Measurements from ENCODE around the gene SORCS3.

The SORCS3 gene

GRCh38 chr10:104646146-104646545 is 5.1 kb downstream of the SORCS3 start:
- no peak overlapping the region for H3K27ac ChIP-seq (ENCODE audit: low read depth, low read length)
- peaks cover 0 to 16% of the 10 kb centered on the region in 2 donors for H3K27me3 ChIP-seq (ENCODE audit: control insufficient read depth in 1 of 2, insufficient read depth in 2 of 2, low read length in 2 of 2)
- no peaks in the 10 kb centered on the region for H3K9me3 ChIP-seq (ENCODE audit: control insufficient read depth in 1 of 2, low read length in 2 of 2)
- no peak overlapping the region for H3K4me3 ChIP-seq (ENCODE audit: low read depth in 1 of 2, low read length in 2 of 2)
- H3K4me1 ChIP-seq (ENCODE audit: control insufficient read depth in 1 of 2, insufficient read depth in 2 of 2, low read length in 2 of 2) = peaks cover 0 to 4% of the 10 kb centered on the region in 2 donors
- H3K9ac ChIP-seq (ENCODE audit: low read depth in 1 of 2, low read length in 2 of 2) = no peak overlapping the region
- no peaks in the 10 kb centered on the region for H3K36me3 ChIP-seq (ENCODE audit: control insufficient read depth in 1 of 2, insufficient read depth in 2 of 2, low read length in 2 of 2)

- Histone ChIP-seq H3K9ac (ENCODE audit: low read depth in 1 of 2, low read length in 2 of 2) (no peak overlapping the region), H3K4me1 (ENCODE audit: control insufficient read depth in 1 of 2, insufficient read depth in 2 of 2, low read length in 2 of 2) (no peaks in the 10 kb centered on the region), H3K27me3 (ENCODE audit: control insufficient read depth in 1 of 2, insufficient read depth in 2 of 2, low read length in 2 of 2) (peaks cover 0 to 4% of the 10 kb centered on the region in 2 donors), H3K9me3 (ENCODE audit: control insufficient read depth in 1 of 2, low read length in 2 of 2) (no peaks in the 10 kb centered on the region), H3K27ac (ENCODE audit: low read depth, low read length) (no peak overlapping the region), H3K36me3 (ENCODE audit: control insufficient read depth in 1 of 2, insufficient read depth in 2 of 2, low read length in 2 of 2) (no peaks in the 10 kb centered on the region), H3K4me3 (ENCODE audit: low read depth in 1 of 2, low read length in 2 of 2) (no peak overlapping the region)
These were observed 7.3 kb downstream of the SORCS3 start for GRCh38 chr10:104648421-104648820.

GRCh38 chr10:104650072-104650471 is 9.0 kb downstream of the SORCS3 start:
- Histone ChIP-seq H3K36me3 (ENCODE audit: control insufficient read depth in 1 of 2, insufficient read depth in 2 of 2, low read length in 2 of 2) (no peaks in the 10 kb centered on the region), H3K27me3 (ENCODE audit: control insufficient read depth in 1 of 2, insufficient read depth in 2 of 2, low read length in 2 of 2) (no peaks in the 10 kb centered on the region), H3K9ac (ENCODE audit: low read depth in 1 of 2, low read length in 2 of 2) (no peak overlapping the region), H3K4me1 (ENCODE audit: control insufficient read depth in 1 of 2, insufficient read depth in 2 of 2, low read length in 2 of 2) (no peaks in the 10 kb centered on the region), H3K27ac (ENCODE audit: low read depth, low read length) (no peak overlapping the region), H3K9me3 (ENCODE audit: control insufficient read depth in 1 of 2, low read length in 2 of 2) (no peaks in the 10 kb centered on the region), H3K4me3 (ENCODE audit: low read depth in 1 of 2, low read length in 2 of 2) (no peak overlapping the region)

- Histone ChIP-seq H3K36me3 (ENCODE audit: control insufficient read depth in 1 of 2, insufficient read depth in 2 of 2, low read length in 2 of 2) (no peaks in the 10 kb centered on the region), H3K4me1 (ENCODE audit: control insufficient read depth in 1 of 2, insufficient read depth in 2 of 2, low read length in 2 of 2) (no peaks in the 10 kb centered on the region), H3K4me3 (ENCODE audit: low read depth in 1 of 2, low read length in 2 of 2) (no peak overlapping the region), H3K27ac (ENCODE audit: low read depth, low read length) (no peak overlapping the region), H3K27me3 (ENCODE audit: control insufficient read depth in 1 of 2, insufficient read depth in 2 of 2, low read length in 2 of 2) (no peaks in the 10 kb centered on the region), H3K9me3 (ENCODE audit: control insufficient read depth in 1 of 2, low read length in 2 of 2) (no peaks in the 10 kb centered on the region), H3K9ac (ENCODE audit: low read depth in 1 of 2, low read length in 2 of 2) (no peak overlapping the region)
These were observed 9.7 kb downstream of the SORCS3 start for GRCh38 chr10:104650635-104651331.

- Histone ChIP-seq H3K9ac (ENCODE audit: low read depth in 1 of 2, low read length in 2 of 2) (no peak overlapping the region), H3K27me3 (ENCODE audit: control insufficient read depth in 1 of 2, insufficient read depth in 2 of 2, low read length in 2 of 2) (no peaks in the 10 kb centered on the region), H3K4me1 (ENCODE audit: control insufficient read depth in 1 of 2, insufficient read depth in 2 of 2, low read length in 2 of 2) (no peaks in the 10 kb centered on the region), H3K36me3 (ENCODE audit: control insufficient read depth in 1 of 2, insufficient read depth in 2 of 2, low read length in 2 of 2) (no peaks in the 10 kb centered on the region), H3K27ac (ENCODE audit: low read depth, low read length) (no peak overlapping the region), H3K9me3 (ENCODE audit: control insufficient read depth in 1 of 2, low read length in 2 of 2) (no peaks in the 10 kb centered on the region), H3K4me3 (ENCODE audit: low read depth in 1 of 2, low read length in 2 of 2) (no peak overlapping the region)
These were observed 15.9 kb downstream of the SORCS3 start for GRCh38 chr10:104657036-104657435.

- no peak overlapping the region for H3K27ac ChIP-seq (ENCODE audit: low read depth, low read length)
- H3K9me3 ChIP-seq (ENCODE audit: control insufficient read depth in 1 of 2, low read length in 2 of 2) = no peaks in the 10 kb centered on the region
- H3K36me3 ChIP-seq (ENCODE audit: control insufficient read depth in 1 of 2, insufficient read depth in 2 of 2, low read length in 2 of 2) = no peaks in the 10 kb centered on the region
- no peak overlapping the region for H3K4me3 ChIP-seq (ENCODE audit: low read depth in 1 of 2, low read length in 2 of 2)
- no peak overlapping the region for H3K9ac ChIP-seq (ENCODE audit: low read depth in 1 of 2, low read length in 2 of 2)
- no peaks in the 10 kb centered on the region for H3K27me3 ChIP-seq (ENCODE audit: control insufficient read depth in 1 of 2, insufficient read depth in 2 of 2, low read length in 2 of 2)
- H3K4me1 ChIP-seq (ENCODE audit: control insufficient read depth in 1 of 2, insufficient read depth in 2 of 2, low read length in 2 of 2) = no peaks in the 10 kb centered on the region
These were observed 16.4 kb downstream of the SORCS3 start for GRCh38 chr10:104657457-104657856.

- no peaks in the 10 kb centered on the region for H3K36me3 ChIP-seq (ENCODE audit: control insufficient read depth in 1 of 2, insufficient read depth in 2 of 2, low read length in 2 of 2)
- H3K9me3 ChIP-seq (ENCODE audit: control insufficient read depth in 1 of 2, low read length in 2 of 2) = no peaks in the 10 kb centered on the region
- no peak overlapping the region for H3K27ac ChIP-seq (ENCODE audit: low read depth, low read length)
- no peaks in the 10 kb centered on the region for H3K27me3 ChIP-seq (ENCODE audit: control insufficient read depth in 1 of 2, insufficient read depth in 2 of 2, low read length in 2 of 2)
- H3K9ac ChIP-seq (ENCODE audit: low read depth in 1 of 2, low read length in 2 of 2) = no peak overlapping the region
- H3K4me3 ChIP-seq (ENCODE audit: low read depth in 1 of 2, low read length in 2 of 2) = no peak overlapping the region
- H3K4me1 ChIP-seq (ENCODE audit: control insufficient read depth in 1 of 2, insufficient read depth in 2 of 2, low read length in 2 of 2) = no peaks in the 10 kb centered on the region
These were observed 17.0 kb downstream of the SORCS3 start for GRCh38 chr10:104658067-104658466.

- Histone ChIP-seq H3K4me1 (ENCODE audit: control insufficient read depth in 1 of 2, insufficient read depth in 2 of 2, low read length in 2 of 2) (no peaks in the 10 kb centered on the region), H3K27me3 (ENCODE audit: control insufficient read depth in 1 of 2, insufficient read depth in 2 of 2, low read length in 2 of 2) (no peaks in the 10 kb centered on the region), H3K27ac (ENCODE audit: low read depth, low read length) (no peak overlapping the region), H3K9me3 (ENCODE audit: control insufficient read depth in 1 of 2, low read length in 2 of 2) (no peaks in the 10 kb centered on the region), H3K4me3 (ENCODE audit: low read depth in 1 of 2, low read length in 2 of 2) (no peak overlapping the region), H3K36me3 (ENCODE audit: control insufficient read depth in 1 of 2, insufficient read depth in 2 of 2, low read length in 2 of 2) (no peaks in the 10 kb centered on the region), H3K9ac (ENCODE audit: low read depth in 1 of 2, low read length in 2 of 2) (no peak overlapping the region)
These were observed 18.7 kb downstream of the SORCS3 start for GRCh38 chr10:104659809-104660208.

- H3K36me3 ChIP-seq (ENCODE audit: control insufficient read depth in 1 of 2, insufficient read depth in 2 of 2, low read length in 2 of 2) = no peaks in the 10 kb centered on the region
- no peak overlapping the region for H3K27ac ChIP-seq (ENCODE audit: low read depth, low read length)
These were observed 22.0 kb downstream of the SORCS3 start for GRCh38 chr10:104663076-104663475.

GRCh38 chr10:104663563-104663962 is 22.5 kb downstream of the SORCS3 start:
- H3K4me3 ChIP-seq (ENCODE audit: low read depth in 1 of 2, low read length in 2 of 2) = no peak overlapping the region
- no peaks in the 10 kb centered on the region for H3K36me3 ChIP-seq (ENCODE audit: control insufficient read depth in 1 of 2, insufficient read depth in 2 of 2, low read length in 2 of 2)
- no peaks in the 10 kb centered on the region for H3K27me3 ChIP-seq (ENCODE audit: control insufficient read depth in 1 of 2, insufficient read depth in 2 of 2, low read length in 2 of 2)
- H3K27ac ChIP-seq (ENCODE audit: low read depth, low read length) = no peak overlapping the region
- no peak overlapping the region for H3K9ac ChIP-seq (ENCODE audit: low read depth in 1 of 2, low read length in 2 of 2)
- H3K9me3 ChIP-seq (ENCODE audit: control insufficient read depth in 1 of 2, low read length in 2 of 2) = no peaks in the 10 kb centered on the region
- no peaks in the 10 kb centered on the region for H3K4me1 ChIP-seq (ENCODE audit: control insufficient read depth in 1 of 2, insufficient read depth in 2 of 2, low read length in 2 of 2)

More at GRCh38 chr10:104663076-104663475, 22.0 kb downstream of the SORCS3 start:
- Histone ChIP-seq H3K4me1 (ENCODE audit: control insufficient read depth in 1 of 2, insufficient read depth in 2 of 2, low read length in 2 of 2) (no peaks in the 10 kb centered on the region), H3K9ac (ENCODE audit: low read depth in 1 of 2, low read length in 2 of 2) (no peak overlapping the region), H3K4me3 (ENCODE audit: low read depth in 1 of 2, low read length in 2 of 2) (no peak overlapping the region), H3K27me3 (ENCODE audit: control insufficient read depth in 1 of 2, insufficient read depth in 2 of 2, low read length in 2 of 2) (no peaks in the 10 kb centered on the region), H3K9me3 (ENCODE audit: control insufficient read depth in 1 of 2, low read length in 2 of 2) (no peaks in the 10 kb centered on the region)

Measured in duodenal mucosa (tissue), 2 donors.